GM12875 (cell line): Measurements from ENCODE around the gene AMACR.

ENCODE experiments used
- H3K4me3 ChIP-seq: one replicate; pipeline ENCODE4 v1.5.1; 2011; ENCODE audit warnings: low read depth, low read length, control low read depth
- CTCF ChIP-seq: IDR thresholded peaks from 2 replicates; pipeline ENCODE4 v1.5.1; 2011; ENCODE audit warnings: low read depth, mild to moderate bottlenecking, control low read depth, inconsistent platforms, low read length, moderate library complexity, borderline replicate concordance; ENCODE audit not compliant: insufficient read depth

AMACR gene

GRCh38 chr5:33984671-33985124 is 23.2 kb downstream of the AMACR start, which contains the start of gene SLC45A2:
Gene SLC45A2, minus strand, starts transcription at chr5:33984693. Its CDS starts 110 bp downstream, at chr5:33984583.
- H3K4me3 ChIP-seq, result no peak within 1 kb of the TSS
- no peak for TF ChIP-seq CTCF

GRCh38 chr5:33984178-33984577 is 23.7 kb downstream of the AMACR start:
- no peak overlapping the region for H3K4me3 ChIP-seq
- no peak for TF ChIP-seq CTCF

GRCh38 chr5:33981408-33982162 is 26.3 kb downstream of the AMACR start:
- no peak for TF ChIP-seq CTCF
- H3K4me3 ChIP-seq, result no peak overlapping the region

- no peak for TF ChIP-seq CTCF
- no peak overlapping the region for H3K4me3 ChIP-seq
Observed at GRCh38 chr5:33980030-33980429, 27.8 kb downstream of the AMACR start.

GRCh38 chr5:33978306-33978705 is 29.5 kb downstream of the AMACR start:
- H3K4me3 ChIP-seq, result no peak overlapping the region
- no peak for TF ChIP-seq CTCF

GRCh38 chr5:33976307-33976706 is 31.5 kb downstream of the AMACR start:
- no peak overlapping the region for H3K4me3 ChIP-seq
- no peak for TF ChIP-seq CTCF

- TF ChIP-seq CTCF, result no peak
- H3K4me3 ChIP-seq, result no peak overlapping the region
Observed at GRCh38 chr5:33975852-33976251, 32.0 kb downstream of the AMACR start.
